Measurements from ENCODE around the gene SLC31A1.
"Not testable (repeated sequence)": the region's sequence is repeated elsewhere in the genome, so short reads cannot be mapped to it uniquely, and the experiment has no call there.

SLC31A1 gene

GRCh38 chr9:113267911-113268566 lies 46.7 kb downstream of the SLC31A1 start:
- DNase-seq, result peak; percentile 76

GRCh38 chr9:113269355-113269754 lies 48.0 kb downstream of the SLC31A1 start:
- DNase-seq, result no peak

GRCh38 chr9:113269871-113270270 lies 48.5 kb downstream of the SLC31A1 start:
- DNase-seq, result no peak

GRCh38 chr9:113274474-113275156 lies 53.3 kb downstream of the SLC31A1 start:
- DNase-seq, result peak; percentile 89

- peak; percentile 99 for DNase-seq
These were observed 54.1 kb downstream of the SLC31A1 start, which contains the start of the genes CDC26 and PRPF4 for GRCh38 chr9:113275157-113276131. TSS of gene CDC26 (minus strand) at chr9:113275572. CDS start at chr9:113272507, 3,065 bp downstream. TSS of gene PRPF4 (plus strand) at chr9:113275658. CDS start at chr9:113275744, 86 bp downstream.

GRCh38 chr9:113278840-113279239 lies 57.5 kb downstream of the SLC31A1 start:
- DNase-seq, result no peak

- no peak for DNase-seq
These were observed 60.0 kb downstream of the SLC31A1 start for GRCh38 chr9:113281356-113281755.

- DNase-seq, result no peak
These were observed 67.7 kb downstream of the SLC31A1 start for GRCh38 chr9:113289091-113289490.

GRCh38 chr9:113290052-113290607 lies 68.8 kb downstream of the SLC31A1 start:
- DNase-seq, result no peak

GRCh38 chr9:113293285-113293878 lies 72.0 kb downstream of the SLC31A1 start:
- DNase-seq, result no peak

GRCh38 chr9:113296247-113296646 lies 74.9 kb downstream of the SLC31A1 start:
- not testable (repeated sequence) for DNase-seq

- DNase-seq, result no peak
These were observed 75.6 kb downstream of the SLC31A1 start for GRCh38 chr9:113296796-113297558.

GRCh38 chr9:113298311-113298710 lies 77.0 kb downstream of the SLC31A1 start:
- no peak for DNase-seq

- DNase-seq, result no peak
These were observed 77.8 kb downstream of the SLC31A1 start for GRCh38 chr9:113298924-113299770.

GRCh38 chr9:113299800-113300292 lies 78.5 kb downstream of the SLC31A1 start:
- peak; percentile 86 for DNase-seq

- no peak for DNase-seq
These were observed 80.2 kb downstream of the SLC31A1 start for GRCh38 chr9:113301548-113301947.

- DNase-seq, result no peak
These were observed 81.6 kb downstream of the SLC31A1 start, which contains the start of gene RNF183 for GRCh38 chr9:113302792-113303418. TSS of gene RNF183 (minus strand) at chr9:113303376. CDS start at chr9:113298184, 5,192 bp downstream.

GRCh38 chr9:113306566-113306965 lies 85.2 kb downstream of the SLC31A1 start:
- DNase-seq, result no peak

- no peak for DNase-seq
These were observed 86.1 kb downstream of the SLC31A1 start for GRCh38 chr9:113307396-113307975.

All from hematopoietic multipotent progenitor cell treated with erythropoietin and hydrocortisone succinate and interleukin-3 and kit ligand, for 4 days (in vitro differentiated cells).